Tracheal epithelial cell (primary cell): ENCODE data around the gene OR10A6. TPM values are rescaled to one million over a fixed set of nuclear protein-coding genes. Genes with fewer than 3 reads are reported as not detected.

Experiments used
- total RNA-seq: library from RNA; depleted of rRNA; stranded (reverse); fragments of >200 nt; gene quantifications from 2 replicates; pipeline ENCODE4 v1.2.1, GENCODE V29; 2014

OR10A6 gene, protein sequence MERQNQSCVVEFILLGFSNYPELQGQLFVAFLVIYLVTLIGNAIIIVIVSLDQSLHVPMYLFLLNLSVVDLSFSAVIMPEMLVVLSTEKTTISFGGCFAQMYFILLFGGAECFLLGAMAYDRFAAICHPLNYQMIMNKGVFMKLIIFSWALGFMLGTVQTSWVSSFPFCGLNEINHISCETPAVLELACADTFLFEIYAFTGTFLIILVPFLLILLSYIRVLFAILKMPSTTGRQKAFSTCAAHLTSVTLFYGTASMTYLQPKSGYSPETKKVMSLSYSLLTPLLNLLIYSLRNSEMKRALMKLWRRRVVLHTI
- not detected in 2 replicates for total RNA-seq

DNA sequence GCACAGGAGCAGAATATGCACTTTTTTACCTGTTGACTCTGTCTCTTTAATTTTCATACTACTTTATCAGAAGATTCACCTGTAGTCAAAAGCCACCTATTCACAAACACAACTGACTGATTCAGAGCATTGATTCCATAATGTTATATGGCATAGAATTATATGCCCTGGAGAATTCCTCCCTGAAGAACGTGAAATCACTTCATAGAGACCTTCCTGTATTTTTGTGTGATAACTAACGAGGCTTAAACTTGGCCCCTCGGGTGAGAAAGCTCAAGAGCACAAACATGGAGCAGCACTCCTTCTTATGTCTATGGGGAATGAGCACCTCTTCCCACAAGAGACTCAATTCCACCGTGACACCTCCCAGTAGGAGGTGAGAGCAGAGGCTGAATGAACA, at the start of gene OR10A6:
OR10A6 (minus strand) TSS at position 101 of the 400 bp plus-strand sequence. CDS start 2,606 bp downstream, outside the sequence.

DNA sequence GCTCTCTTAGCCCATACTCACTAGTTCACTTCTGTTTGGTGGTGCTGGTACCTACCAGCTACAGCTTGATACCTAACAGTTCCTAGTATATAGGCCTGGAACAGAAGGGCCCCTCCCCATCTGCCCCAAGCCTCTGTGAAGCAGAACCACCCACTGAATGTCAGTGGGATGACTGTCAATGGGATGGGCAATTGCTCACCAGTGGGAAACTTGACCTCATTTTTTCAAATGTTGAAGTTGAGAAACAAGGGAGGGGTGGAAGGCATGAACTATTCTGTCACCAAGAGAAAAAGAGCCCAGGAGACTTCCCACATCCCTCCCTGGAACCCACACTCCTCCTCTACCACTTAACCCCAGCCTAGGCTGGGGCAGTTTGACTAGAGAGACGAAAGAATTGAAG, 34.3 kb upstream of the OR10A6 start, which contains the start of gene NLRP10:
NLRP10 (minus strand) TSS at position 62 of the 400 bp plus-strand sequence. CDS start 1,952 bp downstream, outside the sequence.

DNA sequence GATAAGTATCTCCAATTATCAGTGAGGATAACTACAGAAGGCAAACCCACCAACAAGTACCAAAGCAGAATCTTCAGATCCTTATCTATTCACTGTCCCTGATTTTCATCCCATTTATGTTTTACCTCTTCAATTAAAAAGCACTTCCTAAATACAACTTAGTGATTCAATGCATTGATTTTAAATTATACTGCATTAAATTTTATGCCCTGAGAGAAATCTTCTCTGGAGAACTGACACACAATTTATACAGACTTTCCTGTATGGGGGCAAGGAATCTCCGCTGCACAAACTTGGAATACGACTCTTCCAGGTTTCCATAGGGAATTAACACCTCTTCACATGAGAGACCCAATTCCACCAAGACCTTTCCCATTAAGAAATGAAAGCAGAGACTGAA, 10.5 kb upstream of the OR10A6 start, which contains the start of gene OR10A3:
OR10A3 (minus strand) TSS at position 101 of the 400 bp plus-strand sequence. CDS start 2,188 bp downstream, outside the sequence.

Other genes with a start within 250 kb of the OR10A6 start
- gene OVCH2, start 224.8 kb downstream of the OR10A6 start, total RNA-seq = 0.48 TPM in 1 of 2 replicates, not detected in the other
- gene OR5P2, start 134.3 kb downstream of the OR10A6 start, total RNA-seq = not detected in 2 replicates
- 0.48 TPM in 1 of 2 replicates, not detected in the other for gene OR5P3, start 100.4 kb downstream of the OR10A6 start, total RNA-seq
- not detected in 2 replicates for gene OR10A3, start 10.4 kb upstream of the OR10A6 start, total RNA-seq
- gene NLRP10, start 34.2 kb upstream of the OR10A6 start, total RNA-seq = 0.43 and 3.1 TPM in 2 replicates
- gene EIF3F, start 56.1 kb upstream of the OR10A6 start, total RNA-seq = 238 and 256 TPM in 2 replicates
- gene TUB, start 149.9 kb upstream of the OR10A6 start, total RNA-seq = 0.21 and 0.96 TPM in 2 replicates
- 0.43 and 0.96 TPM in 2 replicates for gene RIC3, start 237.8 kb upstream of the OR10A6 start, total RNA-seq